GM12875 (cell line): ENCODE measurements around the gene GNGT2.

Experiments used
- H3K4me3 ChIP-seq: one replicate; pipeline ENCODE4 v1.5.1; 2011; ENCODE audit warnings: low read depth, low read length, control low read depth
- TF ChIP-seq, protein P1 (sequence below): IDR thresholded peaks from 2 replicates; pipeline ENCODE4 v1.5.1; 2011; ENCODE audit warnings: low read depth, mild to moderate bottlenecking, control low read depth, inconsistent platforms, low read length, moderate library complexity, borderline replicate concordance; ENCODE audit not compliant: insufficient read depth

GNGT2 gene

GRCh38 chr17:49240619-49241018 is 30.2 kb upstream of the GNGT2 start:
- no peak overlapping the region for H3K4me3 ChIP-seq
- TF ChIP-seq, protein P1, sequence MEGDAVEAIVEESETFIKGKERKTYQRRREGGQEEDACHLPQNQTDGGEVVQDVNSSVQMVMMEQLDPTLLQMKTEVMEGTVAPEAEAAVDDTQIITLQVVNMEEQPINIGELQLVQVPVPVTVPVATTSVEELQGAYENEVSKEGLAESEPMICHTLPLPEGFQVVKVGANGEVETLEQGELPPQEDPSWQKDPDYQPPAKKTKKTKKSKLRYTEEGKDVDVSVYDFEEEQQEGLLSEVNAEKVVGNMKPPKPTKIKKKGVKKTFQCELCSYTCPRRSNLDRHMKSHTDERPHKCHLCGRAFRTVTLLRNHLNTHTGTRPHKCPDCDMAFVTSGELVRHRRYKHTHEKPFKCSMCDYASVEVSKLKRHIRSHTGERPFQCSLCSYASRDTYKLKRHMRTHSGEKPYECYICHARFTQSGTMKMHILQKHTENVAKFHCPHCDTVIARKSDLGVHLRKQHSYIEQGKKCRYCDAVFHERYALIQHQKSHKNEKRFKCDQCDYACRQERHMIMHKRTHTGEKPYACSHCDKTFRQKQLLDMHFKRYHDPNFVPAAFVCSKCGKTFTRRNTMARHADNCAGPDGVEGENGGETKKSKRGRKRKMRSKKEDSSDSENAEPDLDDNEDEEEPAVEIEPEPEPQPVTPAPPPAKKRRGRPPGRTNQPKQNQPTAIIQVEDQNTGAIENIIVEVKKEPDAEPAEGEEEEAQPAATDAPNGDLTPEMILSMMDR, result no peak

GRCh38 chr17:49239963-49240362 is 29.6 kb upstream of the GNGT2 start:
- H3K4me3 ChIP-seq, result no peak overlapping the region
- TF ChIP-seq, protein P1, result no peak

DNA sequence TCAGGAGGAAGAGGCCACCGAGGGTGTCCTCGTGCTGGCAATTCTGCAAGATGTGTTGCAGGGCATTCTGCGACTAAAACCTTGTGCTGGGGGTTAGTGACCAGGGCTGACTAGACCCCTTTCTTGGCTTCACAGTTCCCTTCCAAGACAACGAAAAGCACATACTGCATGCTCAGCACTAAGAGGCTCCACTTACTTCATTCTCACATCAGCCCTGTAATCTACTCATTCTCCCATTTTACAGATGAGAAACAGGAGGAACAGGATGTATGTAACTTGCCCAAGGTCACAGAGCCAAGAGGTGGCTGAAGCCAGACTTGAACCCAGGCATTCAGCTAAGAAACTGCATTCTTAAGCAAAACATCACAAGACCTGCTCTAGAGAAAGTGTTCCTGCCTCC is 25.5 kb upstream of the GNGT2 start:
- TF ChIP-seq, protein P1, result no peak

GRCh38 chr17:49234509-49235080 is 24.2 kb upstream of the GNGT2 start:
- TF ChIP-seq, protein P1, result no peak
- no peak overlapping the region for H3K4me3 ChIP-seq

More for the DNA sequence above, 25.5 kb upstream of the GNGT2 start:
- H3K4me3 ChIP-seq, result no peak overlapping the region

GRCh38 chr17:49231563-49231894 is 21.2 kb upstream of the GNGT2 start:
- TF ChIP-seq, protein P1, result no peak
- no peak overlapping the region for H3K4me3 ChIP-seq

DNA sequence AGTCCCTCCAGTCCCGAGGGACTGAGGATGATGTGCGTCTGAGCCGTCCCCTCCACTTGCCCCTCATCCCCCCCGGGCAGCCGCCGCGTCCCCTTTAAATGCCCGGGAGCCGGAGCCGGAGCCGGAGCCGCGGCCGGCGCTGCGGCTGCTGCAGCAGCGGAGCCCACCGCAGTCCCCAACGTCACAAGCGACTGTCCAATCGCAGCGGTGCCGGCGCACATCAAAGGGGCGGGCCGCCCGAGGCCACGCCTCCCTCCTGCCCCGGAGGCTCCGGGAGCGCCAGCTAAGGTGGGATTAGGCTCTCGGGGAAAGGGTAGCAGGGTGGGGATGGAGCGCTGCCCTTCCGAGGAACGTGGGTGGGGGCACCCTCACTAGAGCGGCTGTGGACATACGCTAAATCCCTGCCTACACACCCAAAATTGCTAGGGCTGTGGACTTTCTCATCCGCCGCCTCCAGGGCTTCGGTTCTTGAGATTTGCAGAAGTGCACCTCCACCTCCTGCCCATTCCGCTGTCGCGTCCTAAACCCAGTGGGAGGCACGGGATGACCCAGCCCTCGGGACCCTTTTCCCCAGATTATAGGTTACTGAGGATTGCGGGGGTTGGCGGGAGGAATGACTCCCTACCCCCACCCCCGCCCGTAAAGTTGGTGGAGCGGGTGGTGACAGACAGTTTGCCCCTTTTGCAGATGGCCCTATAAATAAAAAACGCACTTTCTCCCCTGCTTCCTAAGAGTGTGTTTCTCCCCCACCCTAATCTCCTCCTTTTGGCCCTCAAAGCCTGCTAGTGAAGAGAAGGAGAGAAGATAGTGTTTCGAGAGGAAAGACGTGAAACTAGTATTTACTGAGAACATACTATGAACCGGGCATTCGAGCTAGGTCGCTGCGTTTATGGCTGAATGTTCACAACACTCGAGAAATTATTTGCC is 20.5 kb upstream of the GNGT2 start, which contains the start of gene PHOSPHO1:
PHOSPHO1 (minus strand) TSS at position 152 of the 927 bp plus-strand sequence. CDS start 4,096 bp downstream, outside the sequence.
- H3K4me3 ChIP-seq, result peak within 1 kb of the TSS; percentile 67
- TF ChIP-seq, protein P1, result no peak
